GM21390 (cell line): Measurements from ENCODE around the gene MOV10L1.

Experiments
- ATAC-seq: cut with Tn5 transposase; IDR thresholded peaks from one replicate; pipeline ENCODE4 v1.9.1; 2021; ENCODE audit not compliant: unreplicated experiment

The MOV10L1 gene

GRCh38 chr22:50089682-50090411 lies at the start of gene MOV10L1:
MOV10L1 (plus strand) TSS chr22:50090006; CDS start chr22:50090089, 83 bp downstream.
- no peak for ATAC-seq

GRCh38 chr22:50040717-50041116 lies 49.1 kb upstream of the MOV10L1 start:
- ATAC-seq: no peak

- no peak for ATAC-seq
These were observed 48.3 kb upstream of the MOV10L1 start for GRCh38 chr22:50041361-50042065.

GRCh38 chr22:50044485-50045118 lies 45.2 kb upstream of the MOV10L1 start:
- ATAC-seq: no peak

- no peak for ATAC-seq
These were observed 44.4 kb upstream of the MOV10L1 start for GRCh38 chr22:50045211-50046018.

- ATAC-seq: no peak
These were observed 43.8 kb upstream of the MOV10L1 start for GRCh38 chr22:50046019-50046415.

- ATAC-seq: no peak
These were observed 43.1 kb upstream of the MOV10L1 start for GRCh38 chr22:50046481-50047245.

GRCh38 chr22:50047346-50047745 lies 42.5 kb upstream of the MOV10L1 start:
- no peak for ATAC-seq

- ATAC-seq: no peak
These were observed 41.6 kb upstream of the MOV10L1 start for GRCh38 chr22:50048061-50048765.

GRCh38 chr22:50048836-50049235 lies 41.0 kb upstream of the MOV10L1 start:
- no peak for ATAC-seq

GRCh38 chr22:50049299-50050195 lies 40.3 kb upstream of the MOV10L1 start:
- ATAC-seq: no peak

- ATAC-seq: no peak
These were observed 37.9 kb upstream of the MOV10L1 start for GRCh38 chr22:50051930-50052329.

- no peak for ATAC-seq
These were observed 35.9 kb upstream of the MOV10L1 start for GRCh38 chr22:50053861-50054260.

GRCh38 chr22:50056214-50056972 lies 33.4 kb upstream of the MOV10L1 start:
- ATAC-seq: no peak

- no peak for ATAC-seq
These were observed 32.3 kb upstream of the MOV10L1 start for GRCh38 chr22:50057278-50058060.

- no peak for ATAC-seq
These were observed 31.5 kb upstream of the MOV10L1 start, which contains the start of gene TTLL8 for GRCh38 chr22:50058061-50058905. TTLL8 (minus strand) TSS chr22:50058298.
